ENCODE results near the gene UBE2M.
"Not testable (repeated sequence)": the region's sequence is repeated elsewhere in the genome, so short reads cannot be mapped to it uniquely, and the experiment has no call there.

DNA sequence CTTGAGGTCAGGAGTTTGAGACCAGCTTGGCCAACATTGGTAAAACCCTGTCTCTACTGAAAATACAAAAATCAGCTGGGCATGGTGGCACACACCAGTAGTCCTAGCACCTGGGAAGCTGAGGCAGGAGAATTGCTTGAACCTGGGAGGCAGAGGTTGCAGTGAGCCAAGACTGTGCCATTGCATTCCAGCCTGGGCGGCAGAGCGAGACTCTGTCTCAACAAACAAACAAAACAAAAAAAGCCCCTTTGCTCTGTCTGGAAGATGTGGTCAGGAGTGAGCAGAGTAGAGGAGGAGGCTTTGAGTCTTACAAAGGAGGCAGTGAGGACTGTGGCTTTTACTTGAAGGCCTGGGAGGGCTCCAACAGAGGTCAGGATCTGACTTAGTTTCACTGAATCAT, 19.2 kb upstream of the UBE2M start:
- TF ChIP-seq CTCF (conservative IDR thresholded peaks at IDR 0.05; ENCODE audit: low read depth, low read length); EZH2 (IDR thresholded peaks at IDR 0.05; ENCODE audit: low read length, unreplicated experiment): not testable (repeated sequence)
